ENCODE data around the gene AGO3. TPM values are rescaled to one million over a fixed set of nuclear protein-coding genes. Genes with fewer than 3 reads are reported as not detected.

The AGO3 gene
- total RNA-seq, 1 experiment from 2014 or later, result 15.7 TPM

GRCh38 chr1:35894183-35894582, 36.7 kb upstream of the AGO3 start:
- DNase-seq (ENCODE audit: low read depth in 1 of 2, low spot score in 2 of 2), result no peak
- H3K9me3 ChIP-seq (replicated peaks), result no peaks in the 10 kb centered on the region
- H3K4me1 ChIP-seq (replicated peaks), result peaks cover 4% of the 10 kb centered on the region; the same call in 1 of the 2 replicates
- H3K4me3 ChIP-seq, result no peak overlapping the region
- H3K27me3 ChIP-seq (replicated peaks), result no peaks in the 10 kb centered on the region
- no peak overlapping the region for H3K27ac ChIP-seq
- H3K36me3 ChIP-seq, result peaks cover 17% of the 10 kb centered on the region

DNA sequence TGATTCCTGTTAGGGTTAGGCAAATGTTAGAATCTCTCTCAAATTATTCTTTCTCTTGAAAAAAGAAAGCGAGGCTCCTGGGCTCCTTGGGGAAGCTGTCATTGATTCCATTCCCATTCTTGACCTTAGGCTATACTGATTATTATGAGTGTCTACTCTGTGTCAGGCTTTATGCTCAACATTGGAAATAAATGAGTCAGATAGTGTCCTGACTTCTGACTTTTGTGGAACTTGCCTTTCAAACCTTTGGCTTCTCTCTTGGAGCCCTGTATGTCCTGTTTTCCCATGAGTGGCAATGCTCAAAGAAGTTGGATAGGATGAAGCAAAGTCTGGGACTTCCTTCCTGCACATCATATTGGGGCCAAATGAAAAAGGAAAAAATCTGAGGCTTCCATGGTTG, 36.2 kb upstream of the AGO3 start:
- Histone ChIP-seq H3K27me3 (replicated peaks) (no peaks in the 10 kb centered on the region), H3K4me3 (no peak overlapping the region), H3K36me3 (peaks cover 17% of the 10 kb centered on the region), H3K27ac (no peak overlapping the region), H3K4me1 (replicated peaks) (peaks cover 4% of the 10 kb centered on the region; the same call in 1 of the 2 replicates), H3K9me3 (replicated peaks) (no peaks in the 10 kb centered on the region)
- DNase-seq (ENCODE audit: low read depth in 1 of 2, low spot score in 2 of 2), result no peak

DNA sequence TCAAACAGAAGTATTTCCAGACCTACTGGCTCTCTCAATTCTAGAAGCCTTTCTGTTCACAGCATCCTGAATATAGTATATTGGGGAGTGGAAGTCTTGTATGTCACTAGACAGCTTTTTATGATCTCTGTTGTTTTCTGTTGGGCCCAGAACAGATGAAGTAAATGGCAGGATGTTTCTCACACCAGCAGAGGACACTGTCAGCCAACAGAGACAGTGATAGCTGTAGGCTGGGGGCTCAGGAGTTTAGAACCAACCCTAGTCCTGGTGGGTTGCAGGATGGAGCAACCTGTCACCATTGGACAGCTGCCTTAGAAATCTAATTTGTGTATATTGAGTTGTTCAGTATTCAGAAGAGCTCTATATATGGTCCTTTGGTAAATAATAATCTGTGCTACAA, 31.0 kb upstream of the AGO3 start:
- H3K27me3 ChIP-seq (replicated peaks), result no peaks in the 10 kb centered on the region
- H3K4me3 ChIP-seq, result no peak overlapping the region
- H3K27ac ChIP-seq, result no peak overlapping the region
- no peak for DNase-seq (ENCODE audit: low read depth in 1 of 2, low spot score in 2 of 2)
- H3K36me3 ChIP-seq, result peaks cover 9% of the 10 kb centered on the region; the same call in 1 of the 2 replicates
- no peaks in the 10 kb centered on the region for H3K9me3 ChIP-seq (replicated peaks)
- H3K4me1 ChIP-seq (replicated peaks), result no peaks in the 10 kb centered on the region

- Histone ChIP-seq H3K4me3 (no peak overlapping the region), H3K36me3 (peaks cover 11% of the 10 kb centered on the region; the same call in 1 of the 2 replicates), H3K27ac (no peak overlapping the region), H3K4me1 (replicated peaks) (no peaks in the 10 kb centered on the region), H3K27me3 (replicated peaks) (no peaks in the 10 kb centered on the region), H3K9me3 (replicated peaks) (no peaks in the 10 kb centered on the region)
- DNase-seq (ENCODE audit: low read depth in 1 of 2, low spot score in 2 of 2), result no peak
Measured at GRCh38 chr1:35901235-35901634, 29.7 kb upstream of the AGO3 start.

DNA sequence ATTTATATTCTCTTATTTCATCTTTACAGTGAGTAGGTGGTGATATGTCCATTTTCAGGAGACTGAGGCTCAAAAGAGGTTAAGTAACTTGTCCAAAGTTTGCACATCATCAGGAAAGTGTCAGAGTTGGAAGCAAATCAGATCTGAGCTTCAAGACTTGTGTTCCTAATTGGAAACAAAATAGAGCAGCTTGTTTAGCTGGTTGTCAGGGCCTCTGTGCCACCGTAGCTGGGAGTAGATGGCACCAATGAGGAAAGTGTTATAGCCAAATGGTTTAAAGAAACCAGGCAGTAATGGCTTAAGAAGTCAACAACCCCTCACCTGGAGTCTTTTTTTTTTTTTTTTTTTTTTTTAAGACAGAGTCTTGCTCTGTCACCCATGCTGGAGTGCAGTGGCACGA, 28.2 kb upstream of the AGO3 start:
- no peaks in the 10 kb centered on the region for H3K9me3 ChIP-seq (replicated peaks)
- H3K27ac ChIP-seq, result no peak overlapping the region
- DNase-seq (ENCODE audit: low read depth in 1 of 2, low spot score in 2 of 2), result no peak
- H3K27me3 ChIP-seq (replicated peaks), result no peaks in the 10 kb centered on the region
- no peaks in the 10 kb centered on the region for H3K4me1 ChIP-seq (replicated peaks)
- H3K36me3 ChIP-seq, result peaks cover 10% of the 10 kb centered on the region; the same call in 1 of the 2 replicates
- H3K4me3 ChIP-seq, result no peak overlapping the region

GRCh38 chr1:35914717-35915116, 16.2 kb upstream of the AGO3 start:
- Histone ChIP-seq H3K27me3 (replicated peaks) (no peaks in the 10 kb centered on the region), H3K9me3 (replicated peaks) (no peaks in the 10 kb centered on the region), H3K4me3 (no peak overlapping the region), H3K36me3 (peaks cover 66% of the 10 kb centered on the region), H3K4me1 (replicated peaks) (no peaks in the 10 kb centered on the region; the same call in 1 of the 2 replicates), H3K27ac (no peak overlapping the region)
- DNase-seq (ENCODE audit: low read depth in 1 of 2, low spot score in 2 of 2), result no peak

DNA sequence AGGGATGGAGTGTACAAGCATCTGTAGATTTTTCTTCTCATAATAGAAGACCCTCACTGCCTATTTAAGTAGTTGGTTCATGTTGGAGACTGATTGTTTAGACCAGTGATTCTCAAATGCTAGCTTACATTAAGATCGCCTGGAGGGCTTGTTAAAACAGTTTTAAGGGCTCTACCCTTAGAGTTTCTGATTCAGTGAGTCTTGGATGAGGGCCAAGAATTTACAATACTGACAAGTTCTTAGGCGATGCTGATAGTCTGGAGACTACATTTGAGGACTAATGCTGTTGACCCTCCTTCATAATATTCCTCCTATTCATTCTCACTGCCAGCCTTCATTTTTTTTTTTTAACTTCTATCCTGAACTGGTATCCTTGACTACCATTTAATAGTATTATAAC, 15.2 kb upstream of the AGO3 start:
- Histone ChIP-seq H3K9me3 (replicated peaks) (no peaks in the 10 kb centered on the region), H3K36me3 (peaks cover 64% of the 10 kb centered on the region), H3K4me3 (no peak overlapping the region), H3K27me3 (replicated peaks) (no peaks in the 10 kb centered on the region), H3K4me1 (replicated peaks) (no peaks in the 10 kb centered on the region; the same call in 1 of the 2 replicates), H3K27ac (no peak overlapping the region)
- no peak for DNase-seq (ENCODE audit: low read depth in 1 of 2, low spot score in 2 of 2)

DNA sequence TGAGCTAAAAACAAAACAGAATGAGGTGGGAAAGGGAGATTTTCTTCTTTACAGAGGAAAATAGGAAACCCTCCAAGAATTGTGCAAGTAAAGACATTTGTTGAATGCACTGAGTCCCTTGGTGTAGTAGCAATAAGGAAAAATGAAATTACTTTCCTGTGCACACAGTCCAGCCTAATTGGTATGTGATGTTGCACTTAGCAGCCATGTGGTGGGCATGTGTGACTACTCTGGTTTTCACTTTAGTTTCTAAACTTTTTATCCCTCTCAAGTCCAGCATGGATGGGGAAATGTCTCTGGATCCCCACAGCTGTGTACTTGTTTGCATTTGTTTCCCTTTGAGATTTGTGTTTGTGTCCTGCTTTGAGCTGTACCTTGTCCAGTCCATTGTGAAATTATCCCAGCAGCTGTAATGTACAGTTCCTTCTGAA, 7.1 kb upstream of the AGO3 start:
- Histone ChIP-seq H3K27ac (no peak overlapping the region), H3K4me3 (no peak overlapping the region), H3K27me3 (replicated peaks) (no peaks in the 10 kb centered on the region), H3K4me1 (replicated peaks) (no peaks in the 10 kb centered on the region), H3K9me3 (replicated peaks) (no peaks in the 10 kb centered on the region), H3K36me3 (peaks cover 5% of the 10 kb centered on the region)
- DNase-seq (ENCODE audit: low read depth in 1 of 2, low spot score in 2 of 2), result no peak

DNA sequence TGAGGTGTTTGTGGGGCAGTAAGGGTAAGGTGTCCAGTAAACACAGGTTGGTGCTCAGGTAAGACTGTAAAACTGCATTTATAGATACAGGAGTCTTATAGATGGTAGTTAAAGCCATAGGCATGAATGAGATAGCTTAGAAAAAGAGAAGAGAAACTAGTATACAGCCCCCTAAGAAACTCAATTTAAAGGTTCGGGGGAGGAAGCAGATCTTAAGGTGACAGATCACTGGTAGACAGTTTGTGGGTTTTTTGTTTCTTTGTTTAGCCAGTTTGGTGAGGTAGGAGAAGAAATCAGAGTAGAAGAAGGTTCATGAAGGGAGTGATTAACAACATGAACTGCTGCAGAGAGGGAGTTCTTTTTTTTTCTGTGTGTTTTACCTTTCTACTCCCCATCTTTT, 6.1 kb upstream of the AGO3 start:
- no peak overlapping the region for H3K4me3 ChIP-seq
- H3K9me3 ChIP-seq (replicated peaks), result no peaks in the 10 kb centered on the region
- H3K27ac ChIP-seq, result no peak overlapping the region
- H3K27me3 ChIP-seq (replicated peaks), result no peaks in the 10 kb centered on the region
- no peaks in the 10 kb centered on the region for H3K36me3 ChIP-seq
- peaks cover under 1% of the 10 kb centered on the region for H3K4me1 ChIP-seq (replicated peaks)
- no peak for DNase-seq (ENCODE audit: low read depth in 1 of 2, low spot score in 2 of 2)

- H3K4me1 ChIP-seq (replicated peaks), result peaks cover 4% of the 10 kb centered on the region
- H3K27ac ChIP-seq, result no peak overlapping the region
- no peak for DNase-seq (ENCODE audit: low read depth in 1 of 2, low spot score in 2 of 2)
- no peaks in the 10 kb centered on the region for H3K9me3 ChIP-seq (replicated peaks)
- peaks cover 2% of the 10 kb centered on the region for H3K36me3 ChIP-seq
- H3K27me3 ChIP-seq (replicated peaks), result no peaks in the 10 kb centered on the region
- H3K4me3 ChIP-seq, result no peak overlapping the region
Measured at GRCh38 chr1:35925741-35926140, 5.2 kb upstream of the AGO3 start.

- Histone ChIP-seq H3K27me3 (replicated peaks) (no peaks in the 10 kb centered on the region), H3K9me3 (replicated peaks) (no peaks in the 10 kb centered on the region), H3K27ac (no peak overlapping the region), H3K4me3 (no peak overlapping the region), H3K36me3 (peaks cover 9% of the 10 kb centered on the region), H3K4me1 (replicated peaks) (peaks cover 4% of the 10 kb centered on the region)
- no peak for DNase-seq (ENCODE audit: low read depth in 1 of 2, low spot score in 2 of 2)
Measured at GRCh38 chr1:35927472-35927871, 3.4 kb upstream of the AGO3 start.

GRCh38 chr1:35929730-35930592, 944 bp upstream of the AGO3 start:
- Histone ChIP-seq H3K4me3 (peak overlapping the region; percentile 98), H3K27me3 (replicated peaks) (no peaks in the 10 kb centered on the region), H3K27ac (peak overlapping the region; percentile 91), H3K9me3 (replicated peaks) (no peaks in the 10 kb centered on the region), H3K36me3 (peaks cover 9% of the 10 kb centered on the region), H3K4me1 (replicated peaks) (peaks cover 4% of the 10 kb centered on the region)
- no peak for DNase-seq (ENCODE audit: low read depth in 1 of 2, low spot score in 2 of 2)

GRCh38 chr1:35931446-35932157, 697 bp downstream of the AGO3 start:
- peaks cover 9% of the 10 kb centered on the region for H3K36me3 ChIP-seq
- peak overlapping the region; percentile 91 for H3K27ac ChIP-seq
- no peaks in the 10 kb centered on the region for H3K27me3 ChIP-seq (replicated peaks)
- peak in 1 of 2 experiments; percentile 24 for DNase-seq (ENCODE audit: low read depth in 1 of 2, low spot score in 2 of 2)
- H3K4me3 ChIP-seq, result peak overlapping the region; percentile 98
- no peaks in the 10 kb centered on the region for H3K9me3 ChIP-seq (replicated peaks)
- H3K4me1 ChIP-seq (replicated peaks), result peaks cover 4% of the 10 kb centered on the region

GRCh38 chr1:35932158-35932636, 1.3 kb downstream of the AGO3 start:
- Histone ChIP-seq H3K9me3 (replicated peaks) (no peaks in the 10 kb centered on the region), H3K27ac (no peak overlapping the region), H3K36me3 (peaks cover 9% of the 10 kb centered on the region), H3K4me1 (replicated peaks) (peaks cover 4% of the 10 kb centered on the region), H3K4me3 (peak overlapping the region; percentile 98), H3K27me3 (replicated peaks) (no peaks in the 10 kb centered on the region)
- no peak for DNase-seq (ENCODE audit: low read depth in 1 of 2, low spot score in 2 of 2)
